ENCODE results near the gene LGR5. TPM values are rescaled to one million over a fixed set of nuclear protein-coding genes. Genes with fewer than 3 reads are reported as not detected.

The LGR5 gene
- polyA plus RNA-seq, 1 donor (not counting 4 experiments of a cell fraction or from before 2014, with no cell fraction given) = 0.05 TPM

GRCh38 chr12:71562676-71563595 lies 123.3 kb downstream of the LGR5 start:
- H2AFZ ChIP-seq (ENCODE audit: control insufficient read depth, low read length) = no peak overlapping the region
- no peaks in the 10 kb centered on the region for H3K36me3 ChIP-seq (ENCODE audit: control insufficient read depth in 2 of 2, extremely low read depth in 1 of 2, insufficient read depth in 2 of 2, low read length in 2 of 2)
- no peaks in the 10 kb centered on the region for H3K4me1 ChIP-seq (ENCODE audit: control insufficient read depth, extremely low read depth, insufficient read depth, low read length)
- no peaks in the 10 kb centered on the region for H3K9me3 ChIP-seq (ENCODE audit: control insufficient read depth, low read depth, low read length)
- H3K9ac ChIP-seq (ENCODE audit: control insufficient read depth, extremely low read depth, insufficient read depth, low read length) = no peak overlapping the region
- no peak overlapping the region for H3K4me2 ChIP-seq (ENCODE audit: control insufficient read depth, extremely low read depth, insufficient read depth, low read depth, low read length)
- no peak for TF ChIP-seq EZH2 (IDR thresholded peaks at IDR 0.05; ENCODE audit: low read length)
- TF ChIP-seq, protein P1, sequence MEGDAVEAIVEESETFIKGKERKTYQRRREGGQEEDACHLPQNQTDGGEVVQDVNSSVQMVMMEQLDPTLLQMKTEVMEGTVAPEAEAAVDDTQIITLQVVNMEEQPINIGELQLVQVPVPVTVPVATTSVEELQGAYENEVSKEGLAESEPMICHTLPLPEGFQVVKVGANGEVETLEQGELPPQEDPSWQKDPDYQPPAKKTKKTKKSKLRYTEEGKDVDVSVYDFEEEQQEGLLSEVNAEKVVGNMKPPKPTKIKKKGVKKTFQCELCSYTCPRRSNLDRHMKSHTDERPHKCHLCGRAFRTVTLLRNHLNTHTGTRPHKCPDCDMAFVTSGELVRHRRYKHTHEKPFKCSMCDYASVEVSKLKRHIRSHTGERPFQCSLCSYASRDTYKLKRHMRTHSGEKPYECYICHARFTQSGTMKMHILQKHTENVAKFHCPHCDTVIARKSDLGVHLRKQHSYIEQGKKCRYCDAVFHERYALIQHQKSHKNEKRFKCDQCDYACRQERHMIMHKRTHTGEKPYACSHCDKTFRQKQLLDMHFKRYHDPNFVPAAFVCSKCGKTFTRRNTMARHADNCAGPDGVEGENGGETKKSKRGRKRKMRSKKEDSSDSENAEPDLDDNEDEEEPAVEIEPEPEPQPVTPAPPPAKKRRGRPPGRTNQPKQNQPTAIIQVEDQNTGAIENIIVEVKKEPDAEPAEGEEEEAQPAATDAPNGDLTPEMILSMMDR (optimal IDR thresholded peaks at IDR 0.05 in 1 of 3, IDR thresholded peaks at IDR 0.05 in 1 of 3, conservative IDR thresholded peaks at IDR 0.05 in 1 of 3; ENCODE audit: extremely low read depth in 1 of 3, insufficient read depth in 2 of 3, low read length in 3 of 3) = no peak
- H3K27me3 ChIP-seq (ENCODE audit: control insufficient read depth, extremely low read depth, insufficient read depth, low read length) = no peaks in the 10 kb centered on the region
- H3K9me1 ChIP-seq (ENCODE audit: control insufficient read depth, extremely low read depth, insufficient read depth, low read length) = no peaks in the 10 kb centered on the region
- no peak overlapping the region for H3K4me3 ChIP-seq (ENCODE audit: control insufficient read depth in 2 of 3, extremely low read depth in 1 of 3, insufficient read depth in 2 of 3, low read depth in 1 of 3, low read length in 3 of 3)
- DNase-seq (ENCODE audit: low read depth, low spot score) (no peak), FAIRE-seq (no peak)
- no peak overlapping the region for H3K27ac ChIP-seq (ENCODE audit: control insufficient read depth, insufficient read depth, low read length)
- no peaks in the 10 kb centered on the region for H3K79me2 ChIP-seq (ENCODE audit: control insufficient read depth, insufficient read depth, low read length)
- dilution Hi-C loops (cut with MboI; ENCODE audit: extremely low pct_ligation_motif_present, low sequenced_read_pairs) = no loop called here
- H4K20me1 ChIP-seq (ENCODE audit: control insufficient read depth, extremely low read depth, insufficient read depth, low read length) = no peaks in the 10 kb centered on the region

DNA sequence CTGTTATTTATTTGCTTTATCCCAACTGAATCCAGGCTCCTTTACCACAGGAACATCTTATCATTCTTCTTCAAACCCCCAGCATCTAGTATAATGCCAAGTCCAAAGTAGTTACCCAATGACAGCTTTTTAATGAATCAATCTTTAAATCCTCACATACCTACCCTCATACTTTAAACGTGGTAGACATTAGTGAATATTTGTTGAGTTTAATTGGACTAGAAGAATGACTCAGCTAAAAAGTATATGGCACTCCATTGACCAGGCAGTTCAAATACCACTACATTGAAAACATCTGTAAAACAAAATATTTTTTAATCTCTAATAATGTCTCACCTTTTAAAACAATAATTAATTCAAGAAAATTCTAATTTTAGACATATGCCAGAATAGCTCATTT lies 125.9 kb downstream of the LGR5 start:
- no peak overlapping the region for H2AFZ ChIP-seq (ENCODE audit: control insufficient read depth, low read length)
- H3K9me3 ChIP-seq (ENCODE audit: control insufficient read depth, low read depth, low read length) = no peaks in the 10 kb centered on the region
- FAIRE-seq (no peak), DNase-seq (ENCODE audit: low read depth, low spot score) (no peak)
- H3K27me3 ChIP-seq (ENCODE audit: control insufficient read depth, extremely low read depth, insufficient read depth, low read length) = no peaks in the 10 kb centered on the region
- H3K4me3 ChIP-seq (ENCODE audit: control insufficient read depth in 2 of 3, extremely low read depth in 1 of 3, insufficient read depth in 2 of 3, low read depth in 1 of 3, low read length in 3 of 3) = no peak overlapping the region
- H3K9ac ChIP-seq (ENCODE audit: control insufficient read depth, extremely low read depth, insufficient read depth, low read length) = no peak overlapping the region
- H3K4me2 ChIP-seq (ENCODE audit: control insufficient read depth, extremely low read depth, insufficient read depth, low read depth, low read length) = no peak overlapping the region
- H4K20me1 ChIP-seq (ENCODE audit: control insufficient read depth, extremely low read depth, insufficient read depth, low read length) = no peaks in the 10 kb centered on the region
- TF ChIP-seq, protein P1 (optimal IDR thresholded peaks at IDR 0.05 in 1 of 3, IDR thresholded peaks at IDR 0.05 in 1 of 3, conservative IDR thresholded peaks at IDR 0.05 in 1 of 3; ENCODE audit: extremely low read depth in 1 of 3, insufficient read depth in 2 of 3, low read length in 3 of 3) = no peak
- TF ChIP-seq EZH2 (IDR thresholded peaks at IDR 0.05; ENCODE audit: low read length) = no peak
- dilution Hi-C loops (cut with MboI; ENCODE audit: extremely low pct_ligation_motif_present, low sequenced_read_pairs) = no loop called here
- no peak overlapping the region for H3K27ac ChIP-seq (ENCODE audit: control insufficient read depth, insufficient read depth, low read length)
- no peaks in the 10 kb centered on the region for H3K4me1 ChIP-seq (ENCODE audit: control insufficient read depth, extremely low read depth, insufficient read depth, low read length)
- no peaks in the 10 kb centered on the region for H3K9me1 ChIP-seq (ENCODE audit: control insufficient read depth, extremely low read depth, insufficient read depth, low read length)
- no peaks in the 10 kb centered on the region for H3K36me3 ChIP-seq (ENCODE audit: control insufficient read depth in 2 of 2, extremely low read depth in 1 of 2, insufficient read depth in 2 of 2, low read length in 2 of 2)
- H3K79me2 ChIP-seq (ENCODE audit: control insufficient read depth, insufficient read depth, low read length) = no peaks in the 10 kb centered on the region
